Stimulated activated CD4-positive, alpha-beta T cell treated with anti-CD3 and anti-CD28 coated beads, Interleukin-12 subunit alpha, Interleukin-12 subunit beta, amount 100 ng/mL, for 48 hours (primary cell): ENCODE measurements around the gene TEX35.
"Not testable (repeated sequence)": the region's sequence is repeated elsewhere in the genome, so short reads cannot be mapped to it uniquely, and the experiment has no call there.

Source experiments
- DNase-seq, 3 donors: peaks; one replicate each; pipeline ENCODE4 v3.0.0-alpha.2; 2020; ENCODE audit warnings: low read depth in 2 of 3, low spot score in 1 of 3

Gene TEX35

DNA sequence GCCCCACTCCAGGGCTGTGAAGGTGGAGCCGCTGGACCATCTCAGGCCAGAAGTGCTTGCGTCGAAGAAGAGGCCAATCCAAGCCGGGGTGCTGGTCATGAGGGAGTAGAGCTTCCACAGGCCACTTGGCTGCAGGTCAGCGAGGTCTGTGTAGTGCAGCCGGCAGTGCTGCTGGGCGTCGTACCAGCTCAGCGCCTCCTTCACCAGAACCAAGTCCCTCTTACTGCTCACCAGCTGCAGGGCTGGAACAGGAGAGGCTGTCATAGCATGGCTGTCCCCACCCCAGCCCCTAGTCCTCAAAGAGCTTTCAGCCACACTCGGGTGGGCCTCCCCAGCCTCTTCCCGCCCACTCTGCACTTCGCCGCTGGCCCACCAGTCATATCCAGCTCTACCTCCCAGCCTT is 18.3 kb upstream of the TEX35 start:
- no peak for DNase-seq

GRCh38 chr1:178495158-178495557 is 17.8 kb upstream of the TEX35 start:
- no peak for DNase-seq

GRCh38 chr1:178495741-178496409 is 17.0 kb upstream of the TEX35 start:
- DNase-seq: no peak

DNA sequence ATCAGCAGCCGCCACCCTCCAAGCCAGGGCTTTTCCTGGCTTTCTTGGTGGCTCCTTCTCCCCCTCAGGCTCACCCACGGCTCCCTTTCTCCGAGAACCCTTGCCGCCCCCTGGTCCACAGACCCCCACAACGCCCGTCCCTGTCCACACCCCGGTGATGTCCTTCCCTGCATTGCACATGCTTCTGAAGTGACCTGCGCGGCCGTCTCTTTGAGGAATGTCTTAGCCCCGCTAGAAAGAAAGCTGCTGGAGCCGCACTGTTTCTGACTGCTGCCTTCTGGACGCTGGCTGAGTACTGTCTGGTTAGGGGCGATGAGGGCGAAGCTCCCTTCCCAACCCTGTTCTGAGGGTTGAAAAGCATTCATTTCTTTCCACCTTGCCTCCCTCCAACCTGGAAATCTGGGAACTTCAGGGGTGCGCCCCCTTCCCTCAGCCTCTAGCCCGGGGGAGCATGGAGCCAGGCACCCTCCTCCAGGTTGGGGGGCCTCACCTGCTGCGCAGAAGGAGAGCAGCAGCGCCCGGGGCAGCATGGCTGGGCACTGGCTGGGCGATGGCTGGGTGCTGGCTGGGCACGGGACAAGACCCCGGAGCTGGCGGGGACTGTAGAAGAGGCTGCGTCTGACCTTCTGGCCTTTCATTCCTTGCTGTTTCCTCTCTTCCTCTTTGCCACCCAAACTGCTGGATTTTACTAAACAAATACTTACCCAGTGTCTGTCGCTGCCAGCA is 16.3 kb upstream of the TEX35 start, which contains the start of gene CLEC20A:
Gene CLEC20A, minus strand, starts transcription at position 555 of the 726 bp plus-strand sequence. Its CDS starts 25 bp downstream, at position 530.
- DNase-seq: no peak

- DNase-seq: no peak
These were observed 14.9 kb upstream of the TEX35 start for GRCh38 chr1:178497903-178498478.

DNA sequence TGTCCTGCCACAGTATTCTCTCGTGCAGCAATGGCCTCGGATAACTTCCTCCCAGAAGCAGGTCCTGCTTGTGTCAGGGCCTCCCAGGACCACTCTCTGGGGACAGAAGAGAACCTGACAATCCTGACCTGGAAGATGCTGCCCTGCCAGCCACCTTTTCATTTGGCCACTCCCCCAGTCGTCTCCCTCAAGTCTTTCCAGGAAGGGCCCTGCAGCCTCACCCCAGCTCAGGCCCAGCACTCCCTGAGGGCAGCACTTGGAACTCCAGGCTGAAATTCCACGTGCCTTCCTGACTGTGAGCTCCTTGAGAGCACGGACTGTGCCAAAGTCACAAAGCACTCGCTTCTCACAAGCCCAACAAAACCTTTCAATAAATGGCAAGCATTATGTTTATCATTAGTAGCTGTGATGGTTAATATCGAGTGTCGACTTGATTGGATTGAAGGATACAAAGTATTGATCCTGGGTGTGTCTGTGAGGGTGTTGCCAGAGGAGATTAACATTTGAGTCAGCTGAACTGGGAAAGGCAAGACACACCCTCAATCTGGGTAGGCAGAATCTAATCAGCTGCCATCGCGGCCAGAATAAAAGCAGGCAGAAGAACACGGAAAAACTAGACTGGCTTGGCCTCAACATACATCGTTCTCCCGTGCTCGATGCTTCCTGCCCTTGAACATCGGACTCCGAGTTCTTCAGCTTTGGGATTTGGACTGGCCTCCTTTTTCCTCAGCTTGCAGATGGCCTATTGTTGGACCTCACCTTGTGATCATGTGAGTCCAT is 13.8 kb upstream of the TEX35 start:
- DNase-seq: no peak

GRCh38 chr1:178500091-178500770 is 12.7 kb upstream of the TEX35 start:
- DNase-seq: no peak

- DNase-seq: no peak
These were observed 11.9 kb upstream of the TEX35 start for GRCh38 chr1:178500936-178501554.

DNA sequence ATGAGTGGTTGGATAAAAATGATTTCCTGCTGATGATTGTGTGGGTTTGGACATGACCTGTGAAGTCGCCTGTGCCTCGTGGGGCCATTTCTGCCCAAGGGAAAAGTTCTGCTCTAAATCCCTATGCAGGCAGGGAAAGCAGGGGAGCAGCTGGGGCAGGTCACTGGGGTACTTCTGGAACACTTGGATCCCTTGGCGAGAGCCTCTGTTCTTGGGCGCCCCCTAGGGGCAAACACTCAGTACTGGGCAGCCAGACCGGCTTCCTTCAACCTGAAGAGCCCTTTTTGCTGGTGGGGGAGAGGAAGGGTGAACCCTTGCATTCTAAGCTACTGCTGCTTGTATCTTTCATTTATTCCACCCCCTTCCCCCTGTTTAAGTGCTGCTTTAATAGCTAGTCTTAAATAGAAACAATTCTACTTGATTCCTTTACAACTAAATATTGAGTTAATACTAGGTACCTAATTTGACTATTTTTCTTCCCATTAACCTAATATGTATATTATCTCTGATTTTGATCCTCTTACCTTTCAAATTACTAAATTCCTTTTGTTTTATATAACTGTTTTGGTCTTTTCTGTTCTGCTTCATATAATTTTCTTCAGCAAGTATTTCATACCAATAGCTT is 11.1 kb upstream of the TEX35 start:
- peak; percentile 41 to 46 (median 42) for DNase-seq

DNA sequence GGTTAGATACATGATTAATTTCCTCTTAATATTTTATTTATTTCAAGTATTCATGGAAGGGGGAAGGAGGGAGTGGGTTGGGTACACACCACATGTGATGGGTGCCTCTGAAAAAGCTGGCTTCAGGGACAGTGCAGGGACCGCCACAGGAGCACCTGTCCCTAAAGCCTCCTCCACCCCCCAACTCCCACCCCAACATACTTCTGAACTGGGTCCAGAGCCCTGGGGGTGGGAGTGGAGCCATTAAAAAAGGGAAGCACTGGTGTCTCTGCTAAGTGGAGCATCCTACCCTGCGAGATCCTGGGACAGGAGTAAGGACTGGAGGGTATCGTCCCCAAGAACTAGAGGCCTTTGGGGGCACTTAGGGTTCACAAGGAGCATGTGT is 10.6 kb upstream of the TEX35 start:
- no peak for DNase-seq

DNA sequence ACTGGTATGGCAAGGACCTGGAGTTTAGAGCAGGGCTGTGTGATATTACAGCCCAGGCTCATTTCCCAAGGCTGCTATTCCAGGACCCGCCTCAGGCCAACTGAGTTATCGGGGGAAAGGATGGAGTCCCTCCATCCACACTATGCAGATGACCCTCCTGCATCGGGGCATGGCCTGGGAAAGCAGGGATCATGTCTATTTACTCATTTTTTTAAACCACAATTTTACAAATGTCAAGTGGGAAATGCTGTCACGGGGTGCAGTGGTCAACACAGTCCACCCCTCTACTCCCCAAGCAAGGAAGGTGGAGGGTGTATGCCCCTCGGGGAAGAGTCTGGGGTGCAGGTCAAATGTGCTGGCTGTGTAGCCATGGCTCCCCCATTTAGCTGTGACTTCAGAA is 10.1 kb upstream of the TEX35 start:
- DNase-seq: no peak

- not testable (repeated sequence) for DNase-seq
These were observed 9.6 kb upstream of the TEX35 start for GRCh38 chr1:178503316-178503715.

DNA sequence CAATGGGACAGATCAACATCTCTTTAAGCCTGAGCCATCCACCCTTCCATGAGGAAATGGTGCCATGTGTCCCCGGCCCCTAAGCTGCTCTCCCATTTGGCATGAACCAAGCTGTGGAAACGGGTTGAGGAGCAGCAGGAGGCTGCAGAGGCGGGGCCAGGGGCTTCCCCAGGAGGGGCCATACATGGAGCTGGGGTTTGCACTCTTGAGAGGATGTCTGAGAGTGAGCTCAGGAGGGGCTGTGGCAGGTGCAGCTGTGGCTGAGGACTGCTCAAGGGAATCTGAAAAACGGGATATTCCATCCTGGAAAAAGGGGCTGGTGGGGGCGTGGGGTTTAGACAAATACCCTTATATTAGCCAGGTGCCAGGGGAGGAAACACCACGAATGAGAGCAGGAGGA is 9.1 kb upstream of the TEX35 start:
- no peak for DNase-seq

DNA sequence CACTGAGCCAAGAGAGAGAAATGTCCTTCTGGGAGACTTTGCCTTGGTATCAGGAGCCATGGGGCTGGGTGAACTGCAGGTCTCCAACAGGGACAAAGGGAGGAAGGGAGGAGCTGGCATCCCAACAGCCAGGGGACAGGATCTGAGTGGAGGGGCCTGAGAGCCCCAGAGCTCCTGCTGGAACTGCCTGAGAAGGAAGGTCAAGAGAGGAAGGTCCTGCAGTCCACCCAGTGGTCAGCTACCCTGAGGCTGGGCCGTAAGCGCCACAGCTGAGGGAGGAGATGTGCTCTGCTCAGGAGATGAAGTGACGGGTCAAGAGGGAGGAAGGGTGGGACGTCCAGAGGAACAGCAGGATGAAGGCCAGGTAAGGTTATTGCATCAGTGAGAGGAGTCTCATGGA is 8.6 kb upstream of the TEX35 start:
- no peak for DNase-seq

GRCh38 chr1:178506177-178506576 is 6.7 kb upstream of the TEX35 start:
- no peak for DNase-seq

GRCh38 chr1:178506669-178507068 is 6.2 kb upstream of the TEX35 start:
- no peak for DNase-seq

DNA sequence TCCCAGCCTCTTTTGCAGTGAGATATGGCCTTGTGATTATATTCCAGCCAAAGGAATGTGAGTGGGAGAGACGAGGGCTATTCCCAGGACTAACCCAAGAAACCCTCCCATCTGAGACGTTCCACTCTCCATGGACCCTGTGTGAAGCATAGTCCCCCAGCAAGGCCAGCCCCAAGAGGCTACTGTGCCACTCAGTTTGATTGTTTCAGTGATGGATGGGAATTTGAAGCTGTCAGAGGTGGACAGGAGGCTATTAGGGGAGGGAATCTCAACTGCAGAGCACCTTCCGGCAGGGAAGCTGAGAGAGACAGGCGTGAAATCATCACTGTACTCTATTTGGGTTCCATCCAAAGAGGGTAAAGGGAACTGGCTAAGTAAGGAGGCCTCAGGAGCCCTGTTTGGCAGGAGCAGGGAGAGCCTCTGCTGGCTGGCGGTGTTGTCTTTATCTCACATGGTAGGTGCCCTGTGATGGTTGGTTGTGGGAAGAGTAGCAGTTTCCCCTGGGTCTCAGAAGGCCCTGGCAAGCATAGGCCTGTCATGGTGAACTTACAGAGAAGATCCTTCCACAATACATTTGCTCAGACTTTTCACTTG is 3.4 kb upstream of the TEX35 start:
- no peak for DNase-seq

- no peak for DNase-seq
These were observed 2.8 kb upstream of the TEX35 start for GRCh38 chr1:178510155-178510554.

DNA sequence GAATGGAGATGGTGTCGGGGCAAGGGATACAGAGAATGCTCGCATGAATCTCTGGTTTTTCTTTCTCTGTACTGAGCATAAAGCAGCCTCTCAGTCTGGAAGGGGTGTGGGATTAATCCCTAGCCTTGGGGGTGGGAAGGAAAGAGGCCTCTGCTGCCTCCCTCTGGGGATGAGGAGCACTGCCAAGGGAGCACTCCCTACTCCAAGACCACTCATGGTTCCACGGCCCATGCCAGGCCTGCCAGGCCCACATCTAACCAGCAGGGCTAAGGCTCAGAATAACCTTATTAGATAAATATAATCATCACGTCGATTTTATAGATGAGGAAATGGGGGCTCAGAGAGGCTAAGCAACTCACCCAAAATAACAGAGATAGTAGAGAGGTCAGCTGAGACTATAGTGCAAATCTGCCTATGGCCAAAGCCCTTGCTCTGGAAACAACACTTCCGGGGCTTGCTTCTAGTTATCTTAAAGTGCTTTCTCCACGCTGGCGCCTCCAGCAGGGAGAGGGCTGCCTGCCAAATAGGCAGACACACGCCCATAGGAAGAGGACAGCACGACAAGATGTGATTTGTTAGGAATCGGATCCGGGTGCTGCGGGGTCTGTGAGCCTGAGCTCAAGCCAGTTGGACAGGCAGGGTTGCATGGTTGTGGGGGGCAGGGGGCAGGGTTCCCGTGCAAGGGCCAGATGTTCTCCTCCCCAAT is 522 bp downstream of the TEX35 start:
- no peak for DNase-seq
